NCI-H187 treated with DMSO at 0.1 percent for 48 hours (cell line): ENCODE results near the gene SSH3.
"Not testable (repeated sequence)": the region's sequence is repeated elsewhere in the genome, so short reads cannot be mapped to it uniquely, and the experiment has no call there.

Experiments
- DNase-seq: peaks from one replicate; lab custom pipeline; 2025; lab: John Stamatoyannopoulos, UW

Gene SSH3, protein sequence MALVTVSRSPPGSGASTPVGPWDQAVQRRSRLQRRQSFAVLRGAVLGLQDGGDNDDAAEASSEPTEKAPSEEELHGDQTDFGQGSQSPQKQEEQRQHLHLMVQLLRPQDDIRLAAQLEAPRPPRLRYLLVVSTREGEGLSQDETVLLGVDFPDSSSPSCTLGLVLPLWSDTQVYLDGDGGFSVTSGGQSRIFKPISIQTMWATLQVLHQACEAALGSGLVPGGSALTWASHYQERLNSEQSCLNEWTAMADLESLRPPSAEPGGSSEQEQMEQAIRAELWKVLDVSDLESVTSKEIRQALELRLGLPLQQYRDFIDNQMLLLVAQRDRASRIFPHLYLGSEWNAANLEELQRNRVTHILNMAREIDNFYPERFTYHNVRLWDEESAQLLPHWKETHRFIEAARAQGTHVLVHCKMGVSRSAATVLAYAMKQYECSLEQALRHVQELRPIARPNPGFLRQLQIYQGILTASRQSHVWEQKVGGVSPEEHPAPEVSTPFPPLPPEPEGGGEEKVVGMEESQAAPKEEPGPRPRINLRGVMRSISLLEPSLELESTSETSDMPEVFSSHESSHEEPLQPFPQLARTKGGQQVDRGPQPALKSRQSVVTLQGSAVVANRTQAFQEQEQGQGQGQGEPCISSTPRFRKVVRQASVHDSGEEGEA

GRCh38 chr11:67303132-67303834 lies at the start of gene SSH3:
Gene SSH3, plus strand, starts transcription at chr11:67303530. Its CDS starts 96 bp downstream, at chr11:67303626.
- DNase-seq: no peak

DNA sequence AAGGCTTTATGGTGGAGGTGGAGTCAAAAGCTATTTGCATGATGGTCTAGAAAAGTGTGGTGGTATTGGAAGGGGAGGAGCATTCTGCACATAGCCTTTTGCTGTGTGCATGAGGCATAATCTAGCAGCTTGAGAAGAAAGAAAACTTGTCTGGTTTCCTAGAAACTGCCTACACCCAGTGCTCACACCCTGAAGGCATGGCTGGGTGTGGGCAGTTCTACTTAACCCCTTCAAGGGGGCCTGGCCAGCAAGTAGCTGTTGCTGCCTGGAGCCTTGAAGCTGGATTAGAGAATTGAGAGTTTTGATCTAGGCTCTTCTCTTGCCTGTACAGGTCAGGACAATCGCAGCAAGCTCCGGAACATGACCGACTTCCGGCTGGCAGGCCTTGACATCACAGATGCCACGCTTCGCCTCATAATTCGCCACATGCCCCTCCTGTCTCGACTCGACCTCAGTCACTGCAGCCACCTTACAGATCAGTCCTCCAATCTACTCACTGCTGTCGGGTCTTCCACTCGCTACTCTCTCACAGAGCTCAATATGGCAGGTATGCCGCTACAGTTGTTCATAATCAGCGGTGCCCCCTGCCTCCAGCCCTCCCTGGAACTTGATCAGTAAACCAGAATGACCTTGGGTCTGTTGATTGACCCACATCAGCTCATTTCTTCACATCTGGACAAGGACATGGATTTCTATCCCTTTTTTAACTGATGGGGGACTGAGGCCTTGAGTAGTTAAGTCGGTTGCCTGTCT lies 49.3 kb upstream of the SSH3 start:
- no peak for DNase-seq

DNA sequence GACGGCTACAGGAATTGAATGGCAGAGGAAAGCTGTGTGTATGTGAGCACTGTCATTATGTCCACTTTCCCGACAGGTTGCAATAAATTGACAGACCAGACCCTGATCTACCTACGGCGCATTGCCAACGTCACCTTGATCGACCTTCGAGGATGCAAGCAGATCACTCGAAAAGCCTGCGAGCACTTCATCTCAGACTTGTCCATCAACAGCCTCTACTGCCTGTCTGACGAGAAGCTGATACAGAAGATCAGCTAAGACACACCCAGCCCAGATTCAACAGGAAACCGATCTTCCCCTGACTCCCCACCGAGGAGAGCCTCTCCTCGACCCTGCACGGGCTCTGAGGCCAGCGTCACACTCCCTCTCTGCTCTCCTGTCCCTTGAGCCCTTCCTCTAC lies 48.5 kb upstream of the SSH3 start:
- no peak for DNase-seq

- no peak for DNase-seq
Measured at GRCh38 chr11:67255353-67255752, 48.0 kb upstream of the SSH3 start.

GRCh38 chr11:67255864-67256263 lies 47.5 kb upstream of the SSH3 start:
- DNase-seq: no peak

GRCh38 chr11:67256477-67257135 lies 46.7 kb upstream of the SSH3 start:
- no peak for DNase-seq

DNA sequence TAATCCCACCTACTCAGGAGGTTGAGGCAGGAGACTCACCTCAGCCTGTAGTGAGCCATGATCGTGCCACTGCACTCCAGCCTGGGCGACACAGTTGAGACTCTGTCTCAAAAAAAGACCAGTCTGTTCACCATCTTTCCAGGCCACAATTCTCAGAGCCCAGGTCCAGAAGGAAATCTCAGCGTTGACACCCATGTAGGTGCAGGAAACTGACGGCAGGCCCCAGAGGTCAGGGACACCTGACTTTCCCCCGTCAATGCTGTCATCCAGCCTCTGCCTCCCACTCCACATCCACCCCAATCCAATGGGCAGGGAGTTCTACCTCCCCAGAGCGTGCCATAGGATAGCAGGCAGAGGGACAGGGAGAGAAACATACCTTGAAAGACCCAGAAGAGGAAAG lies 42.9 kb upstream of the SSH3 start:
- no peak for DNase-seq

DNA sequence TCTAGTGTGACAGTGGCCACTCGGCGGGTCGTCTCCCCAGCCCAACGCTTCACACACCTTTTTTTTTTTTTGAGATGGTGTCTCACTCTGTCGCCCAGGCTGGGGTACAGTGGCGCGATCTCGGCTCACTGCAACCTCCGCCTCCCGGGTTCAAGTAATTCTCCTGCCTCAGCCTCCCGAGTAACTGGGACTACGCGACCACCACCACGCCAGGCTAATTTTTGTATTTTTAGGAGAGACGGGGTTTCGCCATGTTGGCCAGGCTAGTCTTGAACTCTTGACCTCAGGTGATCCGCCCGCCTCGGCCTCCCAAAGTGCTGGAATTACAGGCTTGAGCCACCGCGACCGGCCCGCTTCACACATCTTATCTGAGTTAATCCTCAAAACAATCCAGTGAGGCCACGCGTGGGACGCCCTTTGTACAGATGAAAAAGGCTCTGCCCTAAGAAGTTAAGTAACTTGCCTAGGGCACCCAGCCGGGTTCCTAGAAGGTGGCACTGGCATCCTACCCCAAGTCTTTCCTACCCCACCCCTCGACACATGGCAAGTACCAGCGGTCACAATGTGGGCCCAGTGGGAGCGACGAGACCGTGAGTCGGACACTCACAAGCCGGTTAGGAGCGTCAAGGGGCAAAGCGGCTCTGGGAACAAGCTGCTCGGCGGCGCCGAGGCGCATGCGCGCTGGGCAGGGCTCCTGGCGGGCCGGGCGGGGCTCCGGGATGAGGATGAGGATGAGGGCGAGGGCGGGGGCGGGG lies 42.3 kb upstream of the SSH3 start:
- not testable (repeated sequence) for DNase-seq

DNA sequence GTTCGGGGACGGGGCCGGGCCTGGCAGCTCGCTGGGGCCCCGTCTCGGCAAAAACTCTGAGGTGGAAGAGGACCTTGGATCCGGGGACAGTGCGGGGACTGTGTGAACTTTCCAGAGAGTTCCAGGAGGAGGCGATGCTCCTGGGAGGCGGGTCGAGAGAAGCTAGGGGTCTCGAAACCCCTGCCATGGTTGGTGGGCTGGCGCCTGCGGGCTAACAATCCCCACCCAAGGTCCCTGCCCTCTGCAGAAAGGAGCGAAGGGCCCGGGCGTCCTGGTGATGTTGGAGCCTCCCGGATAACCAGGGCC lies 41.7 kb upstream of the SSH3 start:
- DNase-seq: no peak

DNA sequence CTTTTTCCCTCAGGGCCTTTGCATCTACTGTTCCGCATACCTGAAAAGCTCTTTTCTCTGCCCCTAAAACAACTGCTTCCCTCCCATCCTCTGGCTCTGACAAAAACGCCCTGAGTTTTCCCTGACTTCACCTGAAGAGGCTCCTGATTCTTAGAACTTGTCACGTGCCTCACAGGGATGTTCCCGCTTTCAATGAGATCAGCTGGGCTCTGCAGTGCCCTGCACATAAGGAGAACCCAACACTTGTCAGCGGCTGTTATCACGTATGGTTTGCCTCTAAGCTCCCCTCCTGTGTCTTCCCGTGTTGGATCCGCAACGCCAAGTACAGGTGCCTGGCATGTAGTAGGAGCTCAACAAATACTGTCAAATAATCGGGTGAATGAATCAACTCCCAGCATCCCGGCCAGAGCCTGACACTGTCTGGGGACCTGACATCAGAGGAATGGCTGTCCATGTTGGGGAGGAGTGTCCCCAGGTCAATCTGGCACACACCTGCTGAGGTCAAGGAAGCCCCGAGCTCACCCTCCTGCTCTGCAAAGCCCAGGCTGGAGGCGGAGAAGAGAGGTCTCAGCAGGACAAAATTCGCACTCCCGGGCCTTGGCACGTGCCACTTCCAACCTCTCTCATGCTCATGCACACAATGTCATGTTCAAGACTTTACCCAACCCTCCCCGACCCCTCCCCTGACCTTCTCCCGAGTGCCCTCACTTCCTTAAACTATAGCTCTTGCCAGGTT lies 41.2 kb upstream of the SSH3 start:
- no peak for DNase-seq

DNA sequence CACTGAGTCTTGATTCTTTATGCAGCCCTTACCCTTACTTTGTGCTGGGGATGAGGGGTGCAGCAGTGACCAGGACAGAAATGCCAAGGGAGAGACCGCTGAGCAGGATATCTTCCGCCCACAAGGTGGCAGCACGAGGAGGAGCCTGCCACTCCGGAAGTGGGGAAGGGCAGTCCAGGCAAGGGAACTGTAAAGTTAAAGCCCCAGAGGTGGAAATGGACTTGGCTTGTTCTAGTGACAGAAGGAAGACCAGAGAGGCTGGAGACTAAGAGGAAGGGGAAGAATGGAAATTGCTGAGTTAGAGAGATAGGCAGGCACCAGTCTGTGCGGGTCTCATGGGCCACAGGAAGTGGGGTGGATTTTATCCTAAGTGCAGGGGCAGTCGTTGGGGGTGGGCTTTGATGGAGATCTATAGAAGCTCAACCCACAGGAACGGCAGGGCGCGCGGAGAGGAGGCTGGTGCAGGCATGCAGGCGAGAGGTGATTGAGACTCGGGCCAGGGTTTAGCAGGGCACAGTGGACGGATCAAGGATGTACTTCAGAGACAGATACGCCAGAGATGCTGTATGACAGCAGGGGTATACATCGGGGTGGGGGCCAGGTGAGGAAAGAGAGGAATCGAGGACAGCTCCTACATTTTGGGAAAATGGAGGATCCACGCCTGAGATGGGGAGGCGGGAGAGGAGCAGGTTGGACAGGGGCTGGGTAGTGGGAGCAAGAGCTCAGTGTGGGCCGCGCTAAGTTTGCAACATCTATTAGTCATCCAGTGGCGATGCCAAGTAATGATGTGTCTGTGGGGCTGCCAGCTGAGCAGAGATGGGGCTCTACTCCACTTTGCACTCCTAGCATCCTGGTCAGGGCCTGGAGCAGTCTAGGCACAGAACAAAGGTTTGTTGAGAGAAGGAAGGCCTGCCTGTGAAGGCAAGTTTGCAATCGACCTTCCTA lies 40.3 kb upstream of the SSH3 start:
- peak; percentile 27 for DNase-seq

DNA sequence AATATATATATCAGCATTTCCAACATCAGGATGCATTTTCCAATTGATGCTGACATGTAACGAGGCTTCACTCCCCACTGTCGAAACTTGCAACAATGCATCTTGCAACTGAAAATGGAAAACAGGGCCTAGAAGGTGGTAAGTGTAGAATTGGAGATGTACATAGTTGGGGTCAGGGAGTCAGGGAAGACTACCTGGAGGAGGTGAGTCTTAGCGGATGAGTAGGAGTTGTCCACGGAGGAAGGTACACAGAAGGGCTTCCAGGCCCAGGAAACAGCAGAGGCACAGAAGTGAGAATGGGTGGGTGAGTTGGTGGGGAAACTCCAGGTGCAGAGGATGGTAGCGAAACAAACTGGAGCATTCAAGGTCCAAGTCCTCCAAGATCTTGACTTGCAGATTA lies 39.1 kb upstream of the SSH3 start:
- no peak for DNase-seq

- no peak for DNase-seq
Measured at GRCh38 chr11:67264877-67265632, 38.3 kb upstream of the SSH3 start.

DNA sequence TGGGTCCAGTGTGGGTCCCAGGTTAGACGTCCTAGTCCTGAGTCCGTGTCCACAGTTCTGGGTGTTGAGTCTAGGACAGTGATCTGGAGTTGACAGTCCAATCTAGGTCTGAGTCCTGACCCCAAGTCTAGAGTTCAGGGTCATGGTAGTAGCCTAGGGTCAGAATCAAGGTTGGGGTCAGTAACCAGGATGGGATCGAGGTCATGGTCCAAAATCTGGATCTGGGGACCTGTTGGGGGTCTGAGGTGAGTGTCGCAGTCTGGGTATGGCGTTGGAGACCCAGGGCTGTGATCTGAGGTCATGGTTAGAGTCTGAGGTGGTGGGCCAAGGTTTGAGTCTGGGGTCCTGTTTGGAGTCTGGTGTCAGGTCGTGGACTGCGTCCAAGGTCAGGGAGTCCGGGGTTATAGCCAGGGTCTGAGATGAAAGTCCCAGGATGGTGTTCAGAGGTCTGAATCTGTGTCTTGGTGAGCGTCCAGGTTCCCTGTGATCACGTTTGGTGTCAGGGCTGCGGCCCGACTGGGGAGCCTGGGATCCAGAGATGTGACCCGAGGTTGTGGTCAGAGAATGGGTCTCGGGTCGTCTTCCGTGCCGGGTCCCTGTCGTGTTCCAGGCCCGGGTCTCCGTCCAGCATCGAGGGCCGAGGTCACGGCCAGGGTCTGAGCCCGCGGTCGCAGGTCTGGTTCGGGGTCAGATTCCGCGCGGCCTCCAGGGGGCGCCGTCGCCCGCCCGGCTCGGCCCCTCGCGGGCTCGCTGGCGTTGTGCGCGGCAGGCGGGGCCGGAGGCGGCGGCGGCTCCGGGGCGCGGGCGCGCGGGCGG lies 37.5 kb upstream of the SSH3 start:
- no peak for DNase-seq

DNA sequence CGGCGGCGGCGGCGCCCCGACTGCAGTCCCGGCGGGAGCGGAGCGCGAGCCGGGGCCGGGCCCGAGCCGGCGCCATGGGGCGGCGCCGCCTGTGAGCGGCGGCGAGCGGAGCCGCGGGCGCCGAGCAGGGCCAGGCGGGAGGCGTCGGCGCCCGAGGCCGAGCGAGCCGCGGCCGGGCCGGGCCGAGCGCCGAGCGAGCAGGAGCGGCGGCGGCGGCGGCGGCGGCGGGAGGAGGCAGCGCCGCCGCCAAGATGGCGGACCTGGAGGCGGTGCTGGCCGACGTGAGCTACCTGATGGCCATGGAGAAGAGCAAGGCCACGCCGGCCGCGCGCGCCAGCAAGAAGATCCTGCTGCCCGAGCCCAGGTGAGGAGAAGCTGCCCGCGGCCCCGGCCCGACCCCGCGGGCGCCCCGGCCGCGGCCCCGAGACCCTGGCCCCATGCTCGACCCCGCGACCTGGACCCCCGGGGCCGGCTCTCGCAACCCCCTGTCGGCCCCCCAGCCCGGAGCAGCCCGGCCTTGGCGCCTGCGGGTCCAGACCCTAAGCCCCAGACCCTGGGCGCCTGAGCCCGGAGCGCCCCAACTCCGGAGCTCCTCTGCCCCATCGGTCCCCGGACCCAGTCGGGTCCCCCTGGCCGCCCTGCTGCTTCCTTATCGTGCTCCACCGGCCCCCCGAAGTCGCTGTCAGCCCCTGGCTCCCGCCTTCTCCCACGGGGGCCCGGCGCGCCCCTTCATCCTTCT lies 36.7 kb upstream of the SSH3 start, which contains the start of gene GRK2:
Gene GRK2 (plus strand): TSS at position 25 of the 739 bp plus-strand sequence. CDS start 227 bp downstream, at position 252.
- DNase-seq: no peak

DNA sequence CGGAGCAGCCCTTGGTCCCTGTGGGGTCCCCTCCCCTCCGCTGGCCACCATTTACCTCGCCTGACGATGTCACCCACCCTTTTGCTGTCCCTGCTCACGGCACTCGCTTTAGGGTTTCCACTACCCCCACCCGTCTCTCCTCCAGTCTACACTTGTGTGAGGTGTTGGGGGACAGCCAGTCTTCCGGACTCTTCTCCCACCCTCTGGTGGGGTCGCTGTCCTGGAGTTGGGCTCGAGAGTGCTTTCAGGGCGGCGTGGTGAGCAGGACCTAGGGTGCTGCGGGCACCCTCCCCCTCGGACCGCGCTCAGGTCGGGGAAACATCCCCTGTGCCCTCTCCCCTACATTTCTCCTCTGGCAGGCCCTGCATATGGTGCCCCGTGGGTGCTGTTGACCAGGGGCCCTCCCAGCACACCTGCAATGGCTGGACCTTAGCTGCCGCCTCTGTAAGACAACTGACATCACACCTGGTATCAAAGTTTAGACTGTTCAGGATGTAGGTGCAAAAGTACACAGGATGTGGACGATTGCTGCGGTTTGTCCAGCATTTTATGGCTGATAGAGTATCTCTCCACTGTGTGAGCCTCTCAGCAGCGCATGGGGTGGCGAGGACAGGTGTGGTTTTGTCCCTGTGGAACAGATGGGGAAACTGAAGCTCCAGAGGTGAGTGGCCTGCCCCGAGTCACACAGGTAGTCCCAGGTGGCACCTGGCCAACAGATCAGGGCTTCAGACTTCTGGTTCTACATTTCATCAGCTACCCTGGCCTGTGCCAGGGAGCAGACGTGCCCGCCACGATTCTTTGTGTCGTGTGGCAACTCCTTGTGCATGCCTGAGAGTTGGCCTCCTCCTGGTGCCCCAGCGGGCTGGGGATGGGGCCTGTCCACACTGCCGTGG lies 35.9 kb upstream of the SSH3 start:
- DNase-seq: no peak
